WTC11 (cell line): ENCODE results near the gene DDX39B. TPM values are rescaled to one million over a fixed set of nuclear protein-coding genes. Genes with fewer than 3 reads are reported as not detected.
"Not testable (repeated sequence)": the region's sequence is repeated elsewhere in the genome, so short reads cannot be mapped to it uniquely, and the experiment has no call there.

Experiments used
- ATAC-seq: fragments of 200-7000 bp; cut with Tn5 transposase; 2 replicates; pipeline ENCODE4 v1.10.0; 2021; ENCODE audit warnings: mild to moderate bottlenecking, moderate library complexity
- CTCF ChIA-PET: fragments of 300-600 bp; sonication (Branson Sonifier 250); formaldehyde crosslinking; loops from one replicate; lab custom pipeline; 2021; ENCODE audit warnings: antibody characterized with exemption; lab: Charles Lee
- POLR2A ChIA-PET: fragments of 350-600 bp; sonication (Branson Sonifier 250); formaldehyde crosslinking; loops from one replicate; lab custom pipeline; 2021; ENCODE audit warnings: antibody characterized with exemption; lab: Charles Lee
- DNase-seq: peaks from one replicate; pipeline ENCODE4 v3.0.0; 2021; ENCODE audit warnings: low spot score
- H3K27ac Mint-ChIP-seq: 2 replicates; pipeline ENCODE4 v1.8.0; 2021; ENCODE audit warnings: mixed read lengths
- H3K27me3 Mint-ChIP-seq: 2 replicates; pipeline ENCODE4 v1.8.0; 2021; ENCODE audit warnings: low read depth, mild to moderate bottlenecking, moderate library complexity, mixed read lengths
- H3K36me3 Mint-ChIP-seq: 2 replicates; pipeline ENCODE4 v1.8.0; 2021; ENCODE audit warnings: mixed read lengths
- H3K4me1 Mint-ChIP-seq: 2 replicates; pipeline ENCODE4 v1.8.0; 2022; ENCODE audit warnings: mixed read lengths
- H3K4me3 Mint-ChIP-seq: 2 replicates; pipeline ENCODE4 v1.8.0; 2021; ENCODE audit warnings: mild to moderate bottlenecking, moderate library complexity, mixed read lengths
- H3K9me3 Mint-ChIP-seq: 2 replicates; pipeline ENCODE4 v1.8.0; 2021; ENCODE audit warnings: mixed read lengths
- AFF4 ChIP-seq: sonication (generic); formaldehyde crosslinking; IDR thresholded peaks from 2 replicates; pipeline ENCODE4 v1.8.1; 2023; ENCODE audit warnings: mild to moderate bottlenecking, missing genetic modification reagents, borderline replicate concordance
- AR ChIP-seq: fragments of 250-450 bp; sonication (Bioruptor Pico); IDR thresholded peaks from 2 replicates; pipeline ENCODE4 v1.9.0; 2021; ENCODE audit warnings: mild to moderate bottlenecking
- ATF2 ChIP-seq: sonication (generic); formaldehyde crosslinking; IDR thresholded peaks from 2 replicates; pipeline ENCODE4 v1.8.1; 2022; ENCODE audit warnings: low read depth, missing genetic modification reagents, borderline replicate concordance
- CREB1 ChIP-seq: sonication (generic); formaldehyde crosslinking; IDR thresholded peaks from 2 replicates; pipeline ENCODE4 v1.8.0; 2023; ENCODE audit warnings: mild to moderate bottlenecking, missing genetic modification reagents
- CTCF ChIP-seq: fragments of 200-600 bp; IDR thresholded peaks from 2 replicates; pipeline ENCODE4 v1.8.0; 2022; ENCODE audit warnings: antibody characterized with exemption
- ESRRA ChIP-seq: sonication (generic); formaldehyde crosslinking; IDR thresholded peaks from 2 replicates; pipeline ENCODE4 v1.8.1; 2022; ENCODE audit warnings: mild to moderate bottlenecking, missing genetic modification reagents, borderline replicate concordance
- GRHL2 ChIP-seq: fragments of 250-450 bp; sonication (Bioruptor Pico); IDR thresholded peaks from 2 replicates; pipeline ENCODE4 v1.8.0; 2022; ENCODE audit warnings: mild to moderate bottlenecking, moderate library complexity; ENCODE audit not compliant: insufficient replicate concordance, severe bottlenecking
- HMGA2 ChIP-seq: fragments of 250-450 bp; sonication (Bioruptor Pico); IDR thresholded peaks from 2 replicates; pipeline ENCODE4 v1.4.0; 2021; ENCODE audit warnings: mild to moderate bottlenecking, moderate library complexity
- MLX ChIP-seq: sonication (generic); formaldehyde crosslinking; IDR thresholded peaks from 2 replicates; pipeline ENCODE4 v1.8.1; 2023; ENCODE audit warnings: mild to moderate bottlenecking, missing genetic modification reagents, moderate library complexity
- NFATC4 ChIP-seq: fragments of 250-450 bp; sonication (Bioruptor Pico); IDR thresholded peaks from 2 replicates; pipeline ENCODE4 v1.9.0; 2021; ENCODE audit warnings: mild to moderate bottlenecking
- SP1 ChIP-seq: sonication (generic); formaldehyde crosslinking; conservative IDR thresholded peaks from 2 replicates; pipeline ENCODE4 v1.8.1; 2022; ENCODE audit warnings: missing genetic modification reagents
- ZNF121 ChIP-seq: sonication (generic); formaldehyde crosslinking; IDR thresholded peaks from 2 replicates; pipeline ENCODE4 v1.8.0; 2023; ENCODE audit warnings: missing genetic modification reagents
- ZNF138 ChIP-seq: sonication (generic); formaldehyde crosslinking; conservative IDR thresholded peaks from 2 replicates; pipeline ENCODE4 v1.8.1; 2022; ENCODE audit warnings: mild to moderate bottlenecking, moderate library complexity, missing genetic modification reagents
- ZNF263 ChIP-seq: sonication (generic); formaldehyde crosslinking; IDR thresholded peaks from 2 replicates; pipeline ENCODE4 v1.8.1; 2022; ENCODE audit warnings: low read depth, mild to moderate bottlenecking, moderate library complexity, missing genetic modification reagents
- ZNF425 ChIP-seq: fragments of 250-450 bp; sonication (Bioruptor Pico); conservative IDR thresholded peaks from 2 replicates; pipeline ENCODE4 v1.9.0; 2021; ENCODE audit warnings: mild to moderate bottlenecking
- ZSCAN18 ChIP-seq: fragments of 250-450 bp; sonication (Bioruptor Pico); IDR thresholded peaks from 2 replicates; pipeline ENCODE4 v2.1.2; 2022; ENCODE audit warnings: mild to moderate bottlenecking, moderate library complexity
- total RNA-seq: library from RNA; stranded (reverse); gene quantifications from 3 replicates; pipeline ENCODE4 v1.2.3, GENCODE V29; 2021

Gene DDX39B
- total RNA-seq, 1 experiment from 2014 or later = 712 TPM

- Mint-ChIP-seq H3K4me3 (no peak overlapping the region), H3K27me3 (no peaks in the 10 kb centered on the region), H3K4me1 (peaks cover 9% of the 10 kb centered on the region), H3K36me3 (peaks cover 19% of the 10 kb centered on the region), H3K9me3 (no peaks in the 10 kb centered on the region), H3K27ac (no peak overlapping the region)
- no peak for DNase-seq
- ChIA-PET CTCF (interaction anchor here (0.8 to 2.1 kb wide), 5 partner anchors 10 to 43 kb away, joined by 3 to 7 read pairs (median 3); partner anchors contain the start of genes ATP6V1G2 and NCR3), POLR2A (no interaction called here)
- no peak for ATAC-seq
- TF ChIP-seq ZNF263 (CRISPR knock-in tag) (no peak), CREB1 (CRISPR knock-in tag) (no peak), ZNF138 (CRISPR knock-in tag) (no peak), ESRRA (CRISPR knock-in tag) (no peak), ZSCAN18 (CRISPR knock-in tag) (no peak), ZNF121 (CRISPR knock-in tag) (no peak), AFF4 (CRISPR knock-in tag) (no peak), NFATC4 (CRISPR knock-in tag) (no peak)
These were observed 14.5 kb upstream of the DDX39B start for GRCh38 chr6:31556307-31556706.

GRCh38 chr6:31551371-31551770, 9.6 kb upstream of the DDX39B start:
- H3K4me3 Mint-ChIP-seq, H3K27me3 Mint-ChIP-seq, H3K4me1 Mint-ChIP-seq, H3K9me3 Mint-ChIP-seq: not testable (repeated sequence)
- H3K27ac Mint-ChIP-seq = peak overlapping the region; percentile 70; the same call in 1 of the 2 replicates
- peaks cover 22% of the 10 kb centered on the region for H3K36me3 Mint-ChIP-seq
- peak; percentile 62 for DNase-seq
- ChIA-PET POLR2A (interaction anchor here (0.6 to 1.4 kb wide), 6 partner anchors 10 to 113 kb away, joined by 3 to 6 read pairs (median 4); partner anchors contain the start of genes DDX39B, GPANK1 and NCR3), CTCF (interaction anchor here (0.6 to 7.2 kb wide), 36 partner anchors 9 to 515 kb away, joined by 3 to 319 read pairs (median 4); partner anchors contain the start of genes C6orf47, DDAH2, DDX39B and LST1)
- TF ChIP-seq CTCF (0 out of 2 replicates have a peak, but pooled peaks have one; percentile 24), ZNF121 (CRISPR knock-in tag) (0 out of 2 replicates have a peak, but pooled peaks have one; percentile 45)
- peak; percentile 6; the same call in 1 of the 2 replicates for ATAC-seq

- peak overlapping the region; percentile 82 for H3K4me3 Mint-ChIP-seq
- ChIA-PET POLR2A (no interaction called here), CTCF (interaction anchor here (7.2 kb wide), 1 partner anchor 49 kb away, joined by 319 read pairs; the partner anchor contains the start of gene NCR3)
- no peak overlapping the region for H3K27ac Mint-ChIP-seq
- H3K36me3 Mint-ChIP-seq = peaks cover 19% of the 10 kb centered on the region
- H3K27me3 Mint-ChIP-seq = no peaks in the 10 kb centered on the region
- no peak for ATAC-seq
- DNase-seq = no peak
- no peaks in the 10 kb centered on the region for H3K9me3 Mint-ChIP-seq
- peaks cover 17% of the 10 kb centered on the region for H3K4me1 Mint-ChIP-seq
- no peak for TF ChIP-seq ATF2 (CRISPR knock-in tag)
- TF ChIP-seq HMGA2 (CRISPR knock-in tag) = no peak
- TF ChIP-seq MLX (CRISPR knock-in tag) = no peak
- no peak for TF ChIP-seq ZNF138 (CRISPR knock-in tag)
- no peak for TF ChIP-seq AR (CRISPR knock-in tag)
- TF ChIP-seq GRHL2 (CRISPR knock-in tag) = no peak
- TF ChIP-seq SP1 = no peak
- no peak for TF ChIP-seq ZNF425 (CRISPR knock-in tag)
These were observed 6.7 kb upstream of the DDX39B start for GRCh38 chr6:31548544-31548873.
